GM19395 (cell line): ENCODE results near the gene CRYZ.

ENCODE experiments used
- ATAC-seq: cut with Tn5 transposase; IDR thresholded peaks from one replicate; pipeline ENCODE4 v1.9.1; 2021; ENCODE audit warnings: mild to moderate bottlenecking, moderate library complexity; ENCODE audit not compliant: unreplicated experiment

Gene CRYZ

DNA sequence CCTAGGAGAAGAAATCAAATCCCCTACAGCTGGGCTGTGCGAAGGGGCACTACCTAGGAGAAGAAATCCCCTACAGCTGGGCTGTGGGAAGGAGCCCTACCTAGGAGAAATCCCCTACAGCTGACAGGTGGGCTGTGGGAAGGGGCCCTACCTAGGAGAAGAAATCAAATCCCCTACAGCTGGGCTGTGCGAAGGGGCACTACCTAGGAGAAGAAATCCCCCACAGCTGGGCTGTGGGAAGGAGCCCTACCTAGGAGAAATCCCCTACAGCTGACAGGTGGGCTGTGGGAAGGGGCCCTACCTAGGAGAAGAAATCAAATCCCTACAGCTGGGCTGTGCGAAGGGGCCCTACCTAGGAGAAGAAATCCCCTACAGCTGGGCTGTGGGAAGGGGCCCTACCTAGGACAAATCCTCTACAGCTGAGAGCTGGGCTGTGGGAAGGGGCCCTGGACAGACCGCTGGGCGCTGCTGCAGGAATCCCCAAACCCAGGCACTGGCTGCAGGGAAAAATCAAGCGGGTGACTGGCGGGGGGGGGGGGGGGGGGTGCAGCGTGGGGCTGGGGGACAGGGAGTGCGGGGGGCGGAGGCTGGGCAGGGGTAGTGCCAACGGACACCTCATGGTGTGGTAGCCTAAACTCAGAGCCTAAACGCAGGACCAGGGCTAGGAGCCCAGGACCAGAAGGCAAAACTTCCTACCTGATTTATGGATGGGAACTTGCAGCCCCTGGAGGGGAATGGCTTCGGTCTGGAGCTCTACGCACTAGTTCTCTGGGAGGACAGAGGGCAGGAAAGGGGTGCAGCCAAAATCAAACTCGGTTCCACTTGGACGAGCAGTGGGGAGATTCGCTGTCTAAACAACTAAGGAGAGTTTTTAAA lies 541 bp downstream of the CRYZ start:
- peak; percentile 13 for ATAC-seq

DNA sequence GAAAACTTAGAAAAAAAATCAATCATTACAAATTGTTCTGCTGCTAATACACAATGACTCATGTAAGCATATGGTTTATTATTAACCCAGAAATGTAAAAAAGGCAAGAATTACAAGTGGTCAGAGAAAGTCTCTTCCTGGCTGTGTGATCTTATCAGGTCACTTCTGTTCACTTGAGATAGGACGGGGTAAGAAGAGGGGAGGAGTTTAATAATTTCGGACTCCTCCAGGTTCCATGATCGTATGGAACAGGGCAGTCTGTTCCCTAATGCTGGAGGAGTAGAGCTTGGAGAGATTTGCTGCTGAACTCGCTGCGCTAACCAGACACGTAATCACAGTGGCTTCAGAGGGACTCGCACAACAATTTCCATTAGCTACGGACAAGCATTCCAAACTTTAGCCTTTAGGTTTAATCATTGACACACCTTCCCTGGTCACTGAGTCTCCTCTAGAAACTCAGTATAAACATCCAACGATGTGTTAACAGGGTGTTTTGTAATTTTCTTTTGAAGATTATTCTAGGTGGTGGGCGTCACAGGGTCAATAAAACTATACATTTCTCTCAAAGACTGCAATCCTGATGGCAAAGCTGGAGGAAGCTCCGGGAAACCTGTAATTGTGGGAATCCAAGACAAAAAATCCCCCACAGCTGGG lies 1.3 kb downstream of the CRYZ start:
- peak; percentile 32 for ATAC-seq

- ATAC-seq = no peak
Observed at GRCh38 chr1:74729741-74730478, 2.9 kb downstream of the CRYZ start.

- ATAC-seq = no peak
Observed at GRCh38 chr1:74728736-74729135, 4.1 kb downstream of the CRYZ start.

DNA sequence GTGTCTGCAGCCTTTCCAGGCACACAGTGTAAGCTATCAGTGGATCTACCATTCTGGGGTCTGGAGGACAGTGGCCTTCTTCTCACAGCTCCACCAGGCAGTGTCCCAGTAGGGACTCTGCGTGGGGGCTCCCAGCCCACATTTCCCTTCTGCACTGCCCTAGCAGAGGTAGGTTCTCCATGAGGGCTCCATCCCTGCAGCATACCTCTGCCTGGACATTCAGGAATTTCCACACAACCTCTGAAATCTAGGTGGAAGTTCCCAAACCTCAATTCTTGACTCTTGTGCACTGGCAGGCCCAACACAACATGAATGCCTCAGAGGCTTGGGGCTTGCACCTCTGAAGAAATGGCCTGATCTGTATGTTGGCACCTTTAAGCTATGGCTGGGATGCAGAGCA lies 6.8 kb downstream of the CRYZ start:
- ATAC-seq = no peak

GRCh38 chr1:74717626-74718025 lies 15.2 kb downstream of the CRYZ start:
- ATAC-seq = no peak

GRCh38 chr1:74716822-74717221 lies 16.0 kb downstream of the CRYZ start:
- no peak for ATAC-seq

DNA sequence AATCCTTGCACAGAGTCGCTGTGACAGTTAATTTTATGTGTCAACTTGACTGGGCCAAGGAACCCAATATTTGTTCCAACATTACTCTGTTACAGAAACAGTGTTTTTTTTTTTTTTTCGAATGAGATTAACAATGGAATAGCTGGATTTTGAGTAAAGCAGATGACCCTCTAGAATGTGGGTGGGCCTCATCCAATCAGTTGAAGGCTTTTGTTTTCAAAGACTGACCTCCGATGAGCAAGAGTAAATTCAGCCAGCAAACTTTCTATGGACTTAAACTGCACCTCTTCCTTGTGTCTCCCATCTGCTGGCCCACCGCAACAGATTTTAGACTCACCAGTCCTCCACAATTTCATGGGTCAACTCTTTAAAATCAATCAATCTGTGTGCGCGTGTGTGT lies 17.0 kb downstream of the CRYZ start:
- ATAC-seq = no peak

- ATAC-seq = no peak
Observed at GRCh38 chr1:74715236-74715502, 17.7 kb downstream of the CRYZ start.

DNA sequence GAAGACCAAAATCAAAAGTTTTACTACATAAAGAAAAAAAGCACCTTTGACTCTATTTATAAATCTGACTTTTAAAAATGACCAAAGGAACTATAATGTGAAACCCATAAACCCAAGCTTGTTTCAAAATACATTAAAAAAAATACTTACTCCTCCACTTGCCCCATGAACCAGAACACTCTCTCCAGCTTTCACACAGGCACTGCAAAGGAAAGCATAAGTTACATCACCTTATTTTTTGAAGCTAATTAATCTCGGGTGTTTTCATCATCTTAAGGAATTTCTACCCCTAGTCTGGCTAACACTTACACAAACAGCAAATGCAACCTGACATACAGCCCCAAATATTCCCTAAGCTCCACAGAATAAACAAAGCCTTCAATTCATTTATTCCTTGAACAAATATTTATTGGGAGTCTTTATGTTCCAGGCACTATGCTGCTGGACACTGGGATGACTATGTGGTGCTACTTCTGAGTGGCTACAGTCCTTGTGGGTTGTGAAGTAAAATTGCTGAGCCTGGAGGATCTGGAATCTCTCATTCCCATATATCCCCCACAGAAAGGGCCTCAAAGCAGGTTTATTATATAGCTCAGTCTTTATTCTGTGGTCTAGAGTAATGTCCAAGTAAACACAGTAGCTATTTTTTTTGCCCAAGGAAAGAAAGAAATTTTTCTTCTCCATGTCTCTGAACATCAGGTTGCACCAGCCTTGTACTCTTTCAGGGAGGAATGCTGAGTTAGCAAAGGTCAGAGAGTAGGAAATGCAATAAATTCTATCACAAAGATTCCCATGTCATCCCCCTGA lies 18.2 kb downstream of the CRYZ start:
- ATAC-seq = peak; percentile 68

- peak; percentile 28 for ATAC-seq
Observed at GRCh38 chr1:74713849-74714248, 19.0 kb downstream of the CRYZ start.

GRCh38 chr1:74712881-74713280 lies 20.0 kb downstream of the CRYZ start:
- no peak for ATAC-seq

- no peak for ATAC-seq
Observed at GRCh38 chr1:74703386-74704182, 29.3 kb downstream of the CRYZ start.

DNA sequence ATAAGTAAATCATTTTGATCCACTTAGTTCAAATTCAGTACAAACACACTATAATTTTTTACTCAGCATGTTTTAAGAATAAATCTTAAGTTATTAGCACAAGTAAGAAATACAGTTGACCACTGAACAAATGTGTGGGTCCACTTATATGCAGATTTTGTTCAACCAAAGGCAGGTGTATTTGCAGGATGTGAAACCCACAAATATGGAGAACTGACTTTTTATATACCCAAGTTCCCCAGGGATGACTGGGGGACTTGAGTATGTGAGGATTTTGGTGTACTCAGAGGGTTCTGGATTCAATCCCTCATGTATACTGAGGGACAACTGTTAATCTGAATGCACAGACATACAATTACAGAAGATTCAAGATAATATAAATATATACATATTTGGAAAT lies 33.5 kb downstream of the CRYZ start:
- peak; percentile 47 for ATAC-seq

DNA sequence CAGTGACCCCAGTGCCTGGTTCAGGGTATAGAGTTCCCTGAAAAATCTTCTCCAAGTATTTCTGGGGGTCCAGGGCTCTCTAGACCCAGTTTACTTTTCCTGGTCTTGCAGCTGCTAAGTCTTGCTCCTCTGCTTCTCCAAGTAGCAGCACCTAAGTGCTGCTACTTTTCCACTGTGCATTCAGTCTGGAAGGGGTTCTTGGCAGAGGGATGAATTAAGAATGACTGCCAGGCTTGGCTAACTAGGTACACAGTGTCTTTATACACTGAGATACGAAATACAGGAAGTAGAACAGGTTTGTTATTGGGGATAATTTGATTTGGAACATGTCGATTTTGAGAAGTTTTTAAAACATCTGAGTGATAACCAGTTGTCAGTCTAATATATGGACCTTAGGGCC lies 35.0 kb downstream of the CRYZ start:
- no peak for ATAC-seq

GRCh38 chr1:74693473-74693872 lies 39.4 kb downstream of the CRYZ start:
- ATAC-seq = no peak

- no peak for ATAC-seq
Observed at GRCh38 chr1:74690909-74691308, 41.9 kb downstream of the CRYZ start.

DNA sequence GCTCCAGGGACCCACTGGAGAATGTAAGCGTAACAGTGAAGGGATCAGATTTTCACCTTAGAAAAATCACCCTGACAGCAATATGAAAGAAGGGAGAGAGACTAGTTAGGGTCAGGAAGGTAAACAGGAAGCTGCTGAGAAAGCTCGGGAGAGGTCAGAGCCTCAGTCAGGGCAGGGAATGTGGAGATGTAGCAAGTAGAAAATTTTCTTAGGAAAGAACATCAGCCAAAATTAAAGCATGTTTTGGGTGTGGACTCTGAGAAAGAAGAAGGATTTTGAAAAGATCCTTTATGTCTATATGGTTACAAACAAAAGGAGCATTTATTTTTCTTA lies 42.5 kb downstream of the CRYZ start:
- peak; percentile 6 for ATAC-seq

DNA sequence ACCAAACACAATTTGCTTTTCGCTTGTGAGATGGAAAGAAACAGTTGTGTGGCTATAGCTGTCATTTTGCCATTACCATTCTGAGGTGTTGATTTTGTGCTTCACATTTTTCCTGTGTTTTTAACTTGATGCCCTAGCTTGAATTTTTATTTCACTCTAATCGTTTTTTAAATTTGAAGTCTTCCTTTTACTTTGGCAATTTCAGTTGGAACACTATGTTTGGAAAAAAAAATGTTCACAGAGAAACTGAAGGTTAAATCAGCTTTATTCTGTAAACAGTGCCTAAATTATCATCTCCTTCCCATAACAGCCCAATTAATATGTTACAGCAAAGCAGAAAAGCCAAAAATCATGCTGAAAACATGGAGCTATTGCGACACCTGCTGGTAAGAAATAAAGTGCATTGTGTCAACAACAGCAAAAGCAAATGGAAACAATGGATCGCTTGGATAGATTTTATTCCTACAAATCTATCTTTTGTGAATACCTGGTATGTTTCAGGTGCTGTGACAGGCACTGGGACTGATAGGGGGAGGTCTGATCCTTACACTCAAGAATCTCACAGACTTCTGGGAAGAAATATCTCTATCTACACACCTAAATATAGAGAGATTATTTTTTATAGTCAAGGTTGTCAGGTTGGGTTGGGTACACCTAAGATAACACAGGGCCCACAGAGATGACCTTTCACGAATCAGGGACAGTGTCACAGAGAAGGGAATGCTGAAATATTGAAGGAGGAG lies 43.1 kb downstream of the CRYZ start:
- ATAC-seq = peak; percentile 80

DNA sequence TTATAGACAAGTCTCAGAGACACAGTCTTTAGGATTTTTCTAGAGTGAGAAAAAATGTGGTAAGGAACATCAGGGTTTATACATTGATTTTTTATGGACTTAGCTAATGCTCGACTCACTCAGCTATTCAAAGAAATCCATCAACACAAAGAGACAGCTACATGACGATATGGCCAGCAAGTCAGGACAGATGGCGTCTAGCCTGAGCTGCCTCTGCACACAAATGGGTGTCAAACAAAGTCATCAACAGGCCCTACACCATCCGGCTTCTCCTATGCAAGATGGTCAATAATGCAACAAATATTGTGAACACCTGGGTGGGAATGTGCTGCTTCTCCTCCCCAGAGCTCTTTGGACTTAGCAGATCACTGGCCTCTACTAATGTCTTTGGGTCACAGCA lies 45.9 kb downstream of the CRYZ start:
- no peak for ATAC-seq
